ENCODE results near the gene NEUROD2. TPM values are rescaled to one million over a fixed set of nuclear protein-coding genes. Genes with fewer than 3 reads are reported as not detected.

NEUROD2 gene
- total and polyA plus RNA-seq, 4 donors, result not detected

DNA sequence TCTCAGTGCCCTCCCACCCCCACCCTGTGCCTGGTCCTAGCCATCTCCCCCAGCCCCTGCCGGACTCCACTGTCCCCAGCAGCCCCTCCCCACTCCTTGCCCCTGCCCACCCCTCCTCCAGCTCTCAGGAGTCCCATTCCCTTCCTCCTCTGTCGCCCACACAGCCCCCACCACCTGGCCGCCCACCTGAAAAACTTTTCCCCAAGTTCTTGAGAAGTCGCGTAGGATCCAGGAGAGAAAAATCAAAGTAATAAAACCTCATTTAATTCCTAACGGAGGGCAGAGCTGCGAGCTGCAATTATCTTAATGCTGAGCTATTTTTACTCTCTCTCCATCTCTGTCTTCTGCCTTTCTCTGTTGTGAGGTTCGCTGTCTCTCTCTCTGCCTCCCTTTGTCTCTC is 16.6 kb upstream of the NEUROD2 start:
- H3K4me3 ChIP-seq (ENCODE audit: low read length in 2 of 2), result no peak overlapping the region
- intact Hi-C loops (cut with DNase I), result loop anchor here (5.0 kb wide), 2 partner anchors 48 to 108 kb away; partner anchors contain the start of gene MIEN1 (in 2 of the 2)
- no peak for DNase-seq
- H3K27me3 ChIP-seq (ENCODE audit: control insufficient read depth in 1 of 2, insufficient read depth in 2 of 2, low read length in 1 of 2), result no peaks in the 10 kb centered on the region
- WGBS, 2 donors, result 71 to 75% methylated on average over 8 of the region's 8 CpGs
- ATAC-seq (ENCODE audit: low FRiP score), result no peak
- H3K27ac ChIP-seq (ENCODE audit: low read depth in 1 of 2, low read length in 2 of 2), result no peak overlapping the region
- H3K4me1 ChIP-seq (ENCODE audit: control insufficient read depth in 1 of 2, insufficient read depth in 2 of 2, low read length in 2 of 2), result no peaks in the 10 kb centered on the region
- H3K9me3 ChIP-seq (ENCODE audit: control insufficient read depth, low read length), result no peaks in the 10 kb centered on the region
- no peaks in the 10 kb centered on the region for H3K36me3 ChIP-seq (ENCODE audit: control insufficient read depth in 1 of 2, insufficient read depth in 2 of 2, low read length in 1 of 2)

DNA sequence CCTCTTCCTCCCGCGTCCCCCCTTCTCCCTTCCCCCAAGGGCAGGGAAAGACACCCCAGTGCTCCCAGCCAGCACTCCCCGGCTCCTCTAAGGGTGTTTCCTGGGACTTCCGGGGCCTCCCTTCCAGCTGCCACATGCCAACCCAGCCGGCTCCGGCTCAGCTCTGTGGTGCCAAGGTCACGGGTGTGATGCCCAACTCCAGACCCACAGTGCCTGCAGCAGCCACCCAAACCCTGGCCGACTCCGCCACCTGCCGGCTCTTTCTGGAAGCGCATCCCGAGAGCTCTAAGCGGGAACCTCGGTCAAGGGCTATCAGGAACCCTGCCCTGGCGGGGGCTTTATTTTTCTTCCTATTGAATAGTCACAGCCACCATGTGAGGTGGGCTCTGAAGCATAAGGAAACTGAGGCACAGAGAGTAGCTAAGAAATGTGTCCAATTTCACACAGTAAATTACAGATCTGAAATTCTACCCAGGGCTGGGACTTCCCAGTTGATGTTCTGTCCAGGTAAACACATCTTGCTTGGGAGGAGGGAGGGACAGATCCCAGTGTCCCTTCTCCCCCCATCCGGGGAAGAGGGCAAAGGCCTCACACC is 15.7 kb upstream of the NEUROD2 start:
- intact Hi-C loops (cut with DNase I), result loop anchor here (1.0 to 5.0 kb wide), 6 partner anchors 43 to 133 kb away; partner anchors contain the start of gene MIEN1 (in 2 of the 2)
- WGBS, 2 donors, result 0 to 3% methylated on average over 15 to 16 of the region's 16 CpGs

DNA sequence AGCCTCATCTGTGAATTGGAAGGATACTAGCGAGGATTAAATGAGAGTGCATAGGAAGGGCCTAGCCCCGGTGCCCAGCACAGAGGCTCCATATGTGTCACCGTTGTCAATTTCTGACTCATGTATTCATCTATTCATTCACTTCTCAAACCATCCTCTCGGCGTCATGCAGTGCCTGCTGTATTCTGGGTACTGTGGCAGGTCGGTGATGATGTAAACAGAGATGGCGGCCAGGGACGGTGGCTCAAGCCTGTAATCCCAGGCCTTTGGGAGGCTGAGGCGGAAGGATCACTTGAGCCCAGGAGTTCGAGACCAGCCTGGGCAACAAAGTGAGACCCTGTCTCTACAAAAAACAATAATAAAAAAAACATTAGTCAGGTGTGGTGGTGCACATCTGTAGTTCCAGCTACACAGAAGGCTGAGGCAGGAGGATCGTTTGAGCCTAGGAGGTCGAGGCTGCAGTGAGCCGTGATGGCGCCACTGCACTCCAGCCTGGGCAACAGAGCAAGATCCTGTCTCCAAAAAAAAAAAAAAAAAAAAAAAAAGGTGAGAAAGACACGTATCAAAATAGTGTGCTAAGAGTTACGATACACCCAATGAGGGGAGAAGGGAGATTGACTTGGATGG is 14.8 kb upstream of the NEUROD2 start:
- Histone ChIP-seq H3K27me3 (ENCODE audit: control insufficient read depth in 1 of 2, insufficient read depth in 2 of 2, low read length in 1 of 2) (no peaks in the 10 kb centered on the region), H3K27ac (ENCODE audit: low read depth in 1 of 2, low read length in 2 of 2) (no peak overlapping the region), H3K36me3 (ENCODE audit: control insufficient read depth in 1 of 2, insufficient read depth in 2 of 2, low read length in 1 of 2) (no peaks in the 10 kb centered on the region), H3K4me1 (ENCODE audit: control insufficient read depth in 1 of 2, insufficient read depth in 2 of 2, low read length in 2 of 2) (no peaks in the 10 kb centered on the region), H3K9me3 (ENCODE audit: control insufficient read depth, low read length) (no peaks in the 10 kb centered on the region), H3K4me3 (ENCODE audit: low read length in 2 of 2) (no peak overlapping the region)
- 53 to 54% methylated on average over 16 of the region's 16 CpGs for WGBS, 2 donors
- ATAC-seq (ENCODE audit: low FRiP score) (no peak), DNase-seq (no peak)
- intact Hi-C loops (cut with DNase I), result loop anchor here (1.0 to 5.0 kb wide), 6 partner anchors 44 to 134 kb away; partner anchors contain the start of gene MIEN1 (in 2 of the 2)

More for the DNA sequence above, 15.7 kb upstream of the NEUROD2 start:
- Histone ChIP-seq H3K27ac (ENCODE audit: low read depth in 1 of 2, low read length in 2 of 2) (no peak overlapping the region), H3K4me1 (ENCODE audit: control insufficient read depth in 1 of 2, insufficient read depth in 2 of 2, low read length in 2 of 2) (no peaks in the 10 kb centered on the region), H3K9me3 (ENCODE audit: control insufficient read depth, low read length) (no peaks in the 10 kb centered on the region), H3K27me3 (ENCODE audit: control insufficient read depth in 1 of 2, insufficient read depth in 2 of 2, low read length in 1 of 2) (no peaks in the 10 kb centered on the region), H3K4me3 (ENCODE audit: low read length in 2 of 2) (no peak overlapping the region), H3K36me3 (ENCODE audit: control insufficient read depth in 1 of 2, insufficient read depth in 2 of 2, low read length in 1 of 2) (no peaks in the 10 kb centered on the region)
- ATAC-seq (ENCODE audit: low FRiP score) (peak; percentile 84), DNase-seq (peak; percentile 92 to 96)

DNA sequence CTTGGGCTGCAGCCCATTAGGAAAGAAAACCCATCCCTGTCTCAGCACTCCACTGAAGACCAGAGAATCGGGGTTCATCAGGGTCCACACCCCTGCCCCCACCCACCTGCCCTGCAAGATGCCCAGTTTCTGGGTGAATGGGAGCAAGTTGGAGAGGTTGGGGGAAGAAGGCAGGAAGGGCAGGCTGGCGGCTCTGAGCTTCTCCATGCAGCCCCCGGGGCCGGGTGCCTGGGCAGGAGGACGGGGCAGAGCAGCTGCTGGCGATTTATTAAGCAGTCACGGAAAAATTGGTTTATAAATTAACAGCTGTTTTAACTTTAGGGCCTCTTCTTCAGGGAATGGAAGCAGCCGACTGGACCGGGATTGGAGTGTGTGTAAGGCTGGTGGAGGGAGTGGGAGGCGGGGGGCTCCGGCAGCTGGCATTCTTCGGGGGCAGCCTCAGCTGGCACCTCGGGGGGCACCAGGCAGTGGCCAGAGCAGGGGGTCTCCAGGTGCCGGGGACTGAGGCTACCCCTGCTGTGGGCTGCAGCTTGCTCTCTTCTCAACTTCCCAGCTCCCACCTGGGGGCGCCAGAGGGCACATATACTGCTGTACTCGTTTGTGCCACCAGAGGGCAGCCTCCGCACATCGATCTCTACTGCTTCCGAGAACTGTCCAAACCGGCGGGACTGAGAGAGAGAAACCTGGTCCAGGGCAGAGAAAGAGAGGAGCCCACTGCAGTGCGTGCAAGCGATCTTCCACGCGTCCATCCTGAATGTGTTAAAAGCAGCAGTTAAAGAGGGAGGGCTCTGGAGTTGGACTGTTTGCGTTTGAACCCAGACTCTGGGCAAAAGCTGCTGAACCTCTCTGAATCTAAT is 14.0 kb upstream of the NEUROD2 start:
- 12% methylated on average over 22 to 26 of the region's 26 CpGs for WGBS, 2 donors
- peak; percentile 90 for ATAC-seq (ENCODE audit: low FRiP score)
- DNase-seq, result peak; percentile 85 to 94
- H3K27ac ChIP-seq (ENCODE audit: low read depth in 1 of 2, low read length in 2 of 2), result no peak overlapping the region
- intact Hi-C loops (cut with DNase I), result loop anchor here (2.0 to 5.0 kb wide), 4 partner anchors 45 to 135 kb away; partner anchors contain the start of gene MIEN1 (in 2 of the 2)
- no peaks in the 10 kb centered on the region for H3K4me1 ChIP-seq (ENCODE audit: control insufficient read depth in 1 of 2, insufficient read depth in 2 of 2, low read length in 2 of 2)
- no peaks in the 10 kb centered on the region for H3K27me3 ChIP-seq (ENCODE audit: control insufficient read depth in 1 of 2, insufficient read depth in 2 of 2, low read length in 1 of 2)
- no peaks in the 10 kb centered on the region for H3K9me3 ChIP-seq (ENCODE audit: control insufficient read depth, low read length)
- no peaks in the 10 kb centered on the region for H3K36me3 ChIP-seq (ENCODE audit: control insufficient read depth in 1 of 2, insufficient read depth in 2 of 2, low read length in 1 of 2)
- no peak overlapping the region for H3K4me3 ChIP-seq (ENCODE audit: low read length in 2 of 2)

DNA sequence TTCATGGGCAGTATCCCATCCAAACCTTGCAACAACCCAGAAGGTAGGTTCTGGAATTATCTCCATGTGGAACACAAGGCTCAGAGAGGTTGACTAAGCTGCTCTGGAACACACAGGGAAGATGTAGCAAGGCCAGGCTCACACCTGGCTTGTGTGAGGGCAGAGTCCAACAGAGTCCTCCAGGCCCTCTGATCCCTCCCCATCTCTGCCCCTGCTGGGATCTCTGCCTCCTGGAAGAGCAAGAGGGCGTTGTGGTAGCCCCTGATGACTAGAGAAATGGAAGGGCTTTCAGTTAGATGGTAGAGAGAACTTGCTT is 12.0 kb upstream of the NEUROD2 start:
- intact Hi-C loops (cut with DNase I), result loop anchor here (5.0 kb wide), 2 partner anchors 53 to 113 kb away; partner anchors contain the start of gene MIEN1 (in 2 of the 2)
- Histone ChIP-seq H3K4me3 (ENCODE audit: low read length in 2 of 2) (no peak overlapping the region), H3K27me3 (ENCODE audit: control insufficient read depth in 1 of 2, insufficient read depth in 2 of 2, low read length in 1 of 2) (no peaks in the 10 kb centered on the region), H3K9me3 (ENCODE audit: control insufficient read depth, low read length) (no peaks in the 10 kb centered on the region), H3K4me1 (ENCODE audit: control insufficient read depth in 1 of 2, insufficient read depth in 2 of 2, low read length in 2 of 2) (no peaks in the 10 kb centered on the region), H3K36me3 (ENCODE audit: control insufficient read depth in 1 of 2, insufficient read depth in 2 of 2, low read length in 1 of 2) (no peaks in the 10 kb centered on the region), H3K27ac (ENCODE audit: low read depth in 1 of 2, low read length in 2 of 2) (no peak overlapping the region)
- WGBS, 2 donors, result 69 to 78% methylated on average over 1 of the region's 1 CpG
- no peak for ATAC-seq (ENCODE audit: low FRiP score)
- DNase-seq, result no peak

DNA sequence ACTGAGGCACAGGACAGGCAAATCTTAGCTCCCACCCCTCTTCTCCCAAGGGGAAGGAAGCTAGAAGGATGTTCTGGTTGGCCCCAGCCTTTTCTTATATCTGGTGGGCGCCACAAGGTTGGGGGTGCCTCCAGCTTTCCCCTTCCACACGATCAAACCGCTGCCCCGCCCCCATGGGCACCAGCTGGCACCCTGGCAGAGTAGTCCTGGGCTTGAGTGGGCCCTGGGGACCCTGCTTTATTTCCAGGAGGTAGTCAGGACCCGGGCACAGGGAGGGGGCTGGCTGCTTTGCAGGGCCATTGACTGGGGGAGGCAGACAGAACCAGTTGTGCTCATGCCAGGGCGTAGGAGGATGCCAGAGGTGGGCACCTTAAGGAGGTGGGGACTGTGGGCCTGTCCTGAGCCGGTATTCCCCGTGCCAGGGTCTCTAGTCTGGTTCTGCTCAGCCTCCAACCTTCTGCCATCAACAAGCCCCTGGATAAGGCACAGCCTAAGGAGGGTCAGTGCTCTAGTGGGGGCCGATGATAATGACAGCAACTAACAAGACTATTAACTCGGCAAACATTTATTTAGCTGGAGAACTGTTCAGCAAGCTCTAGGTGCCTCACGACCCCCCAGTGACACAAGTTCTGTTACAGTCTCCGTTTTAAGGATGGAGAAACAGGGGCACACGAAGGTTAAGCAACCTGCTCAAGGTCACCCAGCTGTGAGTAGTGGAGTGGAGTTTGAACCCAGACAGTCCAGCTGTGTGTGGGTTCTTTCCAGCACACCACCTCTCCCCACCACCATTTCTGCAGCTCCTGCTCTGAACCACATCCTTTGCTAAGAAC is 11.5 kb upstream of the NEUROD2 start:
- intact Hi-C loops (cut with DNase I), result loop anchor here in 1 of 2 donors (1.0 kb wide), 1 partner anchor 135 kb away; no protein-coding TSS in a partner anchor
- Histone ChIP-seq H3K36me3 (ENCODE audit: control insufficient read depth in 1 of 2, insufficient read depth in 2 of 2, low read length in 1 of 2) (no peaks in the 10 kb centered on the region), H3K4me1 (ENCODE audit: control insufficient read depth in 1 of 2, insufficient read depth in 2 of 2, low read length in 2 of 2) (no peaks in the 10 kb centered on the region), H3K27me3 (ENCODE audit: control insufficient read depth in 1 of 2, insufficient read depth in 2 of 2, low read length in 1 of 2) (no peaks in the 10 kb centered on the region), H3K27ac (ENCODE audit: low read depth in 1 of 2, low read length in 2 of 2) (no peak overlapping the region), H3K9me3 (ENCODE audit: control insufficient read depth, low read length) (no peaks in the 10 kb centered on the region), H3K4me3 (ENCODE audit: low read length in 2 of 2) (no peak overlapping the region)
- WGBS, 2 donors, result 55 to 60% methylated on average over 13 of the region's 13 CpGs
- ATAC-seq (ENCODE audit: low FRiP score) (no peak), DNase-seq (no peak)

DNA sequence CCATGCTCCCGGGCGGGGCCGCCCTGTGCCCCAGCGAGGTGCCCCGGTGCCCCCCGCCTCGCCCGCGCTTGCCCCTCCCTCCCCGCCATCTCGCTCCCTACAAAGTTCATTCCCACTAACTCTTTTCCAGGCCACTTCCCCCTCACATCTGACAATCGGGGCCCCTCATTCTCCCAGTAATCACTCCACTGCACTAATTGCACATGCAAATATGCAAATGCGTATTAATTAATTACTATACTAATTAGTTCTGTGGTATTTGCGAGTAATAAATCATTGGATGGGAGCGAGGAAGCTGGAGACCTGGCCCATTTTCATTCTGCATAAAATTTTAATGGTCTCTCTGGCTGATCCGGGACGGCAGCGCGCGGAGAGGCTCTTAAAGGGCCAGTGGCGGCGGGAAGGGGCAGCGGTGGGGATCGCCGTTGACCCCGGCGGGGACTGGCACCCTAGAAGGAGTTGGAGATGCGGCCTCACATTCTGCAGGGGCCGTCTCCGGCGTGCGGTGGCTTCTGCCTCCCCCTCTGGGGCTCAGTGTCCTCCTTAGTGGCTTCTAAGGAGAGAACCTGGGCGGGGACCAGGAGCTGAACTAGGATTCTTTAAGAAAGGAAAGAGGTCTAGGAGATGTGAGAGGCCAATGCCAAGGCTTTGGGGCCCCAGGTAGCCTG is 10.7 kb upstream of the NEUROD2 start:
- H3K27ac ChIP-seq (ENCODE audit: low read depth in 1 of 2, low read length in 2 of 2), result no peak overlapping the region
- 3% methylated on average over 25 to 33 of the region's 33 CpGs for WGBS, 2 donors

More for the DNA sequence above, 10.7 kb upstream of the NEUROD2 start:
- no peaks in the 10 kb centered on the region for H3K27me3 ChIP-seq (ENCODE audit: control insufficient read depth in 1 of 2, insufficient read depth in 2 of 2, low read length in 1 of 2)
- peak overlapping the region; percentile 68 to 85 for H3K4me3 ChIP-seq (ENCODE audit: low read length in 2 of 2)
- intact Hi-C loops (cut with DNase I), result loop anchor here in 1 of 2 donors (1.0 kb wide), 1 partner anchor 136 kb away; no protein-coding TSS in a partner anchor
- ATAC-seq (ENCODE audit: low FRiP score) (no peak), DNase-seq (no peak)
- H3K4me1 ChIP-seq (ENCODE audit: control insufficient read depth in 1 of 2, insufficient read depth in 2 of 2, low read length in 2 of 2), result no peaks in the 10 kb centered on the region
- no peaks in the 10 kb centered on the region for H3K36me3 ChIP-seq (ENCODE audit: control insufficient read depth in 1 of 2, insufficient read depth in 2 of 2, low read length in 1 of 2)
- H3K9me3 ChIP-seq (ENCODE audit: control insufficient read depth, low read length), result no peaks in the 10 kb centered on the region
